PC-3 (cell line): ENCODE results near the gene WDR5B.

ENCODE experiments used
- CTCF ChIP-seq: fragments of 300-600 bp; sonication (generic); conservative IDR thresholded peaks from 2 replicates; pipeline ENCODE4 v1.5.1; 2017; ENCODE audit warnings: antibody characterized with exemption, low read depth, mild to moderate bottlenecking, low read length
- EZH2phosphoT487 ChIP-seq: fragments of 300-600 bp; sonication (generic); IDR thresholded peaks from 2 replicates; pipeline ENCODE4 v1.6.1; 2018; ENCODE audit warnings: mild to moderate bottlenecking, antibody characterized with exemption, low read length, borderline replicate concordance

GRCh38 chr3:122403489-122403888, 12.4 kb downstream of the WDR5B start:
- TF ChIP-seq CTCF: no peak
- no peak for TF ChIP-seq EZH2phosphoT487
